Parathyroid adenoma (tissue), 2 donors: ENCODE data around the gene CPEB2.

Experiments
- H2AFZ ChIP-seq: fragments of 300-600 bp; sonication (generic); one replicate; pipeline ENCODE4 v1.7.0; 2017; ENCODE audit warnings: antibody characterized with exemption, mild to moderate bottlenecking
- H3K27ac ChIP-seq: fragments of 300-600 bp; sonication (generic); one replicate; pipeline ENCODE4 v1.7.0; 2017
- H3K27me3 ChIP-seq: fragments of 300-600 bp; sonication (generic); one replicate; pipeline ENCODE4 v1.7.0; 2017; ENCODE audit warnings: low read length; ENCODE audit not compliant: control insufficient read depth, insufficient read depth
- H3K36me3 ChIP-seq: fragments of 300-600 bp; sonication (generic); one replicate; pipeline ENCODE4 v1.7.0; 2017; ENCODE audit warnings: low read length; ENCODE audit not compliant: control insufficient read depth, insufficient read depth
- H3K4me1 ChIP-seq: fragments of 300-600 bp; sonication (generic); one replicate; pipeline ENCODE4 v1.7.0; 2017; ENCODE audit warnings: control low read depth
- H3K4me2 ChIP-seq: fragments of 300-600 bp; sonication (generic); one replicate; pipeline ENCODE4 v1.7.0; 2017; ENCODE audit warnings: low read length
- H3K4me3 ChIP-seq: fragments of 300-600 bp; sonication (generic); one replicate; pipeline ENCODE4 v1.7.0; 2017; ENCODE audit warnings: low read depth, low read length
- H3K79me2 ChIP-seq: fragments of 300-600 bp; sonication (generic); one replicate; pipeline ENCODE4 v1.7.0; 2017; ENCODE audit warnings: control low read depth
- H3K9ac ChIP-seq: fragments of 300-600 bp; sonication (generic); one replicate; pipeline ENCODE4 v1.7.0; 2017; ENCODE audit warnings: mild to moderate bottlenecking
- H3K9me3 ChIP-seq: fragments of 300-600 bp; sonication (generic); one replicate; pipeline ENCODE4 v1.7.0; 2017; ENCODE audit warnings: low read length; ENCODE audit not compliant: control insufficient read depth
- TF ChIP-seq, protein P1 (sequence below): fragments of 300-600 bp; sonication (generic); IDR thresholded peaks from one replicate; pipeline ENCODE4 v1.7.0; 2017; ENCODE audit warnings: antibody characterized with exemption, mild to moderate bottlenecking
- donor health status: primary hyperparathyroidism.

The CPEB2 gene

DNA sequence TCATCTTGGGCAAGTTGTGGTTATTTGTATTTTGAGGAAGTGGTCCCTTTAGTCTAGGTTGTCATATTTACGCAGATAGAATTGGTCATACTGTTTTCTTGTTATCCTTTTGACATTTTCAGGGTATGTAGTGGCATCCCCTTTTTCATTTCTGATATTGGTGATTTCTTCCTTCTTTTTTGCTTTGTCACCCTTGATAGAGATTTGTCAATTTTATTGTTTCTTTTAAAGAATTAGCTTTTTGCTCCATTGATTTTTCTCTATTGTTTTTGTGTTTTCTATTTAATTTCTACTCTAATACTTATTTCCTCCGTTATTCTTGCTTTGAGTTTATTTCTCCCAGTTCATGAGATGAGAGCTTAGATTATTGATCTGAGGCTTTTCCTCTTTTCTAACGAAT lies 87.7 kb downstream of the CPEB2 start:
- Histone ChIP-seq H3K4me1 (no peaks in the 10 kb centered on the region), H3K4me2 (no peak overlapping the region), H3K36me3 (no peaks in the 10 kb centered on the region), H3K9ac (no peak overlapping the region), H3K4me3 (no peak overlapping the region), H3K9me3 (no peaks in the 10 kb centered on the region), H3K27me3 (no peaks in the 10 kb centered on the region), H3K27ac (no peak overlapping the region), H2AFZ (no peak overlapping the region), H3K79me2 (peaks cover 2% of the 10 kb centered on the region)
- TF ChIP-seq, protein P1, sequence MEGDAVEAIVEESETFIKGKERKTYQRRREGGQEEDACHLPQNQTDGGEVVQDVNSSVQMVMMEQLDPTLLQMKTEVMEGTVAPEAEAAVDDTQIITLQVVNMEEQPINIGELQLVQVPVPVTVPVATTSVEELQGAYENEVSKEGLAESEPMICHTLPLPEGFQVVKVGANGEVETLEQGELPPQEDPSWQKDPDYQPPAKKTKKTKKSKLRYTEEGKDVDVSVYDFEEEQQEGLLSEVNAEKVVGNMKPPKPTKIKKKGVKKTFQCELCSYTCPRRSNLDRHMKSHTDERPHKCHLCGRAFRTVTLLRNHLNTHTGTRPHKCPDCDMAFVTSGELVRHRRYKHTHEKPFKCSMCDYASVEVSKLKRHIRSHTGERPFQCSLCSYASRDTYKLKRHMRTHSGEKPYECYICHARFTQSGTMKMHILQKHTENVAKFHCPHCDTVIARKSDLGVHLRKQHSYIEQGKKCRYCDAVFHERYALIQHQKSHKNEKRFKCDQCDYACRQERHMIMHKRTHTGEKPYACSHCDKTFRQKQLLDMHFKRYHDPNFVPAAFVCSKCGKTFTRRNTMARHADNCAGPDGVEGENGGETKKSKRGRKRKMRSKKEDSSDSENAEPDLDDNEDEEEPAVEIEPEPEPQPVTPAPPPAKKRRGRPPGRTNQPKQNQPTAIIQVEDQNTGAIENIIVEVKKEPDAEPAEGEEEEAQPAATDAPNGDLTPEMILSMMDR, result no peak

DNA sequence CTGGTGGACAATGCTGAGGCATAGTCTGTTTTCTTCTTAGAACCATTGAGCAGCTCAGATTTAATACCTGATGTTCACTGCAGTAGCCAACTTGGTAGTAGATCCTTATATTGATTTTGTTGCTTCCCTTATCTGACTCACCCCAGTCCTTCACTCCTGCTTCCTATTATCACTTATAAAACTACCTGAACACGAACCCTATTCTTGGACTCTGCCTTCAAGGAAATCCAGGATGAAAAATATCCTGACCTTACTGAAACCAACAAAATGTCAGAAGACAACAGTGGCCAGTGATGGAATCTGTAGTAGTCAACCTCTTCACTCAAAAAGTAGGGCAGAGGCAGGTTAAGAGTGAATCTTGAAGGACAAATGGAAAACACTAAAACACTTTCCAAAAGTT lies 98.1 kb downstream of the CPEB2 start:
- TF ChIP-seq, protein P1, result no peak
- no peak overlapping the region for H3K4me2 ChIP-seq
- H3K4me3 ChIP-seq, result no peak overlapping the region

DNA sequence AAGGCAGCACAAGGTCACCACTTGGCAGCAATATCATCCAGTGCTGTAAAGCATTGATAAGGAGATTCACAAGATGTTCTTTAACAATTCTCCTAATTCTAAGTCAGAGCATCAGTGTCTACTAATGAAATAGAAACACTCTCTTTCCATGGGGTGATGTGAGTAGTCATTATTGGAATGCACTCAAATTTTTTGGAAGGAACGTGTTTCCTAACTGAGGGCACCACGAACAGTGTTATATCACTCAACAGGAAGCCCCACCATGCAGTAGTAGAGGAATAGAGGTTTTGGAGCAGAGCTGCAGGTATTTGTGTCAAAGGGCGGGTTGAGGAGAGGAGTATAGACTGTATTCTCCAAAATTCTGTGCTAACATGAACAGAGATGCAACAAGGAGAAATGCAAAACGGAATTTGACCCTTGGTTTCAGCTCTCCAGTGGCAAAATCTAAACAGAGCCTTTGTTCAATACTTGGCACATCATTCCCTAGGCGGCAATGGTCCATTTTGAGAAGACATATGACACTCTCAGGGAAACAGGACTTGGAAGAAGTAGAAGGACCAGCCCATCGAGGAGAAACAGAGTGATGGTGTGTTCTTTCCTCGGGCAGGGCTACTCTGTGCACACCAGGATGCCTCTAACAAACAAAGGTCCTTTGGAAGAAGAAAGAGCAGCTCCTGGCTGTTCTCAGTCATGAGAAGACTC lies 98.9 kb downstream of the CPEB2 start:
- Histone ChIP-seq H3K79me2 (peaks cover 9% of the 10 kb centered on the region), H3K4me2 (no peak overlapping the region), H3K4me1 (no peaks in the 10 kb centered on the region), H2AFZ (no peak overlapping the region), H3K4me3 (no peak overlapping the region), H3K9ac (no peak overlapping the region), H3K36me3 (no peaks in the 10 kb centered on the region), H3K27ac (no peak overlapping the region), H3K9me3 (no peaks in the 10 kb centered on the region), H3K27me3 (no peaks in the 10 kb centered on the region)
- TF ChIP-seq, protein P1, result no peak

More for the DNA sequence above, 98.1 kb downstream of the CPEB2 start:
- no peaks in the 10 kb centered on the region for H3K9me3 ChIP-seq
- no peaks in the 10 kb centered on the region for H3K4me1 ChIP-seq
- no peak overlapping the region for H2AFZ ChIP-seq
- peaks cover 2% of the 10 kb centered on the region for H3K36me3 ChIP-seq
- peaks cover 9% of the 10 kb centered on the region for H3K79me2 ChIP-seq
- no peak overlapping the region for H3K9ac ChIP-seq
- H3K27ac ChIP-seq, result no peak overlapping the region
- no peaks in the 10 kb centered on the region for H3K27me3 ChIP-seq

DNA sequence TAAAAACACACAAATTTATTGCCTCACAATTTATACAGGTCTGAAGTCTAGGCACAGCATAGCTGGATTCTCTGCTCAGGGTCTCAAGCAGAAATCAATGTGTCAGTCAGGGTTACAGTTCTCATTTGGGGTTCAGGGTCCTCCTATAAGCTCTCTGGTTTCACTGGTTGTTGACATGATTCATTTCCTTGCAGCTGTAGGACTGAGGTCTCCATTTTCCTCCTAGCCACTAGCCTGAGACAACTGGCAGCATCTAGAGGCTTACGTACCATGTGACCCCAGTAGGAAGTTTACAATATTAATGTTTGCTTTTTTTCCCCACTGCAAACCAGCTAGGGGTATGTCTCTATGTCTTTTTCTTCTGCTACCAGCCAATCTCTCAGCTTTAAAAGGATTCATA lies 102.5 kb downstream of the CPEB2 start:
- Histone ChIP-seq H2AFZ (no peak overlapping the region), H3K27me3 (no peaks in the 10 kb centered on the region), H3K36me3 (no peaks in the 10 kb centered on the region), H3K9ac (no peak overlapping the region), H3K79me2 (peaks cover 12% of the 10 kb centered on the region), H3K27ac (no peak overlapping the region), H3K4me2 (no peak overlapping the region), H3K4me3 (no peak overlapping the region), H3K9me3 (no peaks in the 10 kb centered on the region), H3K4me1 (no peaks in the 10 kb centered on the region)
- TF ChIP-seq, protein P1, result no peak

DNA sequence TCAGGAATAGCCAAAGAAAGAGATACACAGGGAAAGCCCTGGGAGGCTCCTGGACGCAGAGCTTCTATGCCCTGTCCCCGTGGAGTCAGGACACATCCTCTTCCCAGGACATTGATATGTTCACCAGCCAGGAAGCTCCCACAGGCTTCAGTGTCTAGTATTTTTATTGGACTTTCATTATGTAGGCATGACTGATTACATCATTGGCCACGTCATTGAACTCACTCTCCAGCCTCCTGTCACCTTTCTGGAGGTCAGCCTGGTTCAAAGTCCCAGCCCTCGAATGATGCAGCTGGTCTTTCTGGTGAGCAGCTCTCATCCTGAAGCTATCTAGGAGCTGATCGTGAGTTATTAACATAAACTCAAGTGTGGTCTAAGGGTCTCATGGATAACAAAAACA lies 104.1 kb downstream of the CPEB2 start:
- no peak overlapping the region for H3K4me3 ChIP-seq
- no peaks in the 10 kb centered on the region for H3K9me3 ChIP-seq
- H2AFZ ChIP-seq, result no peak overlapping the region
- H3K4me2 ChIP-seq, result no peak overlapping the region
- H3K27me3 ChIP-seq, result no peaks in the 10 kb centered on the region
- H3K36me3 ChIP-seq, result no peaks in the 10 kb centered on the region
- no peak overlapping the region for H3K9ac ChIP-seq
- TF ChIP-seq, protein P1, result no peak
- peaks cover 14% of the 10 kb centered on the region for H3K79me2 ChIP-seq
- no peak overlapping the region for H3K27ac ChIP-seq
- H3K4me1 ChIP-seq, result no peaks in the 10 kb centered on the region
